A549 (cell line): ENCODE results near the gene TRMT2A.

Experiments used
- BHLHE40 ChIP-seq: IDR thresholded peaks from 2 replicates; pipeline ENCODE4 v1.6.1; 2012; ENCODE audit warnings: low read depth, low read length, inconsistent platforms
- CEBPB ChIP-seq, 2 experiments: fragments of >200 bp in 1 of 2; sonication (Bioruptor Twin) in 1 of 2; formaldehyde crosslinking in 1 of 2; IDR thresholded peaks; 2 replicates each; pipeline ENCODE4 v1.6.1; 2012 to 2016
- ELK1 ChIP-seq: fragments of 150-350 bp; IDR thresholded peaks from 2 replicates; pipeline ENCODE4 v1.6.1; 2014; ENCODE audit warnings: low read depth, mild to moderate bottlenecking, low read length
- JUN ChIP-seq, 2 experiments: fragments of >200 bp; sonication (Bioruptor Twin); formaldehyde crosslinking; IDR thresholded peaks; 2 replicates in 1 of 2; 3 replicates in 1 of 2; pipeline ENCODE4 v1.6.1; 2016 to 2017
- MAZ ChIP-seq: fragments of 150-350 bp; IDR thresholded peaks from 2 replicates; pipeline ENCODE4 v1.6.1; 2014; ENCODE audit warnings: antibody characterized with exemption, low read depth, low read length, borderline replicate concordance
- NR3C1 ChIP-seq: fragments of >200 bp; sonication (Bioruptor Twin); formaldehyde crosslinking; IDR thresholded peaks from 3 replicates; pipeline ENCODE4 v1.6.1; 2017
- POLR2A ChIP-seq: IDR thresholded peaks from 2 replicates; pipeline ENCODE4 v1.6.1; 2012; ENCODE audit warnings: mild to moderate bottlenecking, low read length
- RCOR1 ChIP-seq: fragments of 150-350 bp; IDR thresholded peaks from 2 replicates; pipeline ENCODE4 v1.6.1; 2014; ENCODE audit warnings: antibody characterized with exemption, low read length, low read depth
- SMC3 ChIP-seq: fragments of >200 bp; sonication (Bioruptor Twin); formaldehyde crosslinking; IDR thresholded peaks from 3 replicates; pipeline ENCODE4 v1.6.1; 2018; ENCODE audit warnings: inconsistent platforms
- TFCP2L1 ChIP-seq: fragments of 250-450 bp; sonication (Bioruptor Pico); IDR thresholded peaks from 2 replicates; pipeline ENCODE4 v1.5.0; 2021; ENCODE audit warnings: mild to moderate bottlenecking
- ZFP36 ChIP-seq: fragments of 450-650 bp; IDR thresholded peaks from 2 replicates; pipeline ENCODE4 v1.6.1; 2014; ENCODE audit warnings: borderline replicate concordance; ENCODE audit not compliant: partially characterized antibody
- ZNF302 ChIP-seq: fragments of 250-450 bp; sonication (Bioruptor Pico); IDR thresholded peaks from 2 replicates; pipeline ENCODE4 v1.9.0; 2021; ENCODE audit warnings: inconsistent platforms, mild to moderate bottlenecking, moderate library complexity
- TF ChIP-seq, protein P1 (sequence below): IDR thresholded peaks from 2 replicates; pipeline ENCODE4 v1.6.1; 2012
- TF ChIP-seq, protein P2 (sequence below): fragments of >200 bp; sonication (Bioruptor Twin); formaldehyde crosslinking; IDR thresholded peaks from 3 replicates; pipeline ENCODE4 v1.5.1; 2016

GRCh38 chr22:20124083-20124787 is 7.2 kb upstream of the TRMT2A start:
- TF ChIP-seq BHLHE40 = no peak
- TF ChIP-seq, protein P1, sequence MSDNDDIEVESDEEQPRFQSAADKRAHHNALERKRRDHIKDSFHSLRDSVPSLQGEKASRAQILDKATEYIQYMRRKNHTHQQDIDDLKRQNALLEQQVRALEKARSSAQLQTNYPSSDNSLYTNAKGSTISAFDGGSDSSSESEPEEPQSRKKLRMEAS = no peak
- TF ChIP-seq, protein P2, sequence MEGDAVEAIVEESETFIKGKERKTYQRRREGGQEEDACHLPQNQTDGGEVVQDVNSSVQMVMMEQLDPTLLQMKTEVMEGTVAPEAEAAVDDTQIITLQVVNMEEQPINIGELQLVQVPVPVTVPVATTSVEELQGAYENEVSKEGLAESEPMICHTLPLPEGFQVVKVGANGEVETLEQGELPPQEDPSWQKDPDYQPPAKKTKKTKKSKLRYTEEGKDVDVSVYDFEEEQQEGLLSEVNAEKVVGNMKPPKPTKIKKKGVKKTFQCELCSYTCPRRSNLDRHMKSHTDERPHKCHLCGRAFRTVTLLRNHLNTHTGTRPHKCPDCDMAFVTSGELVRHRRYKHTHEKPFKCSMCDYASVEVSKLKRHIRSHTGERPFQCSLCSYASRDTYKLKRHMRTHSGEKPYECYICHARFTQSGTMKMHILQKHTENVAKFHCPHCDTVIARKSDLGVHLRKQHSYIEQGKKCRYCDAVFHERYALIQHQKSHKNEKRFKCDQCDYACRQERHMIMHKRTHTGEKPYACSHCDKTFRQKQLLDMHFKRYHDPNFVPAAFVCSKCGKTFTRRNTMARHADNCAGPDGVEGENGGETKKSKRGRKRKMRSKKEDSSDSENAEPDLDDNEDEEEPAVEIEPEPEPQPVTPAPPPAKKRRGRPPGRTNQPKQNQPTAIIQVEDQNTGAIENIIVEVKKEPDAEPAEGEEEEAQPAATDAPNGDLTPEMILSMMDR = no peak
- no peak for TF ChIP-seq POLR2A
- no peak for TF ChIP-seq SMC3
- TF ChIP-seq CEBPB (IDR thresholded peaks at IDR 0.05) = no peak
- TF ChIP-seq MAZ = no peak
- TF ChIP-seq TFCP2L1 (CRISPR knock-in tag) = no peak
- TF ChIP-seq NR3C1 = no peak
- TF ChIP-seq ZNF302 (CRISPR knock-in tag) = no peak
- TF ChIP-seq JUN (IDR thresholded peaks at IDR 0.05) = no peak
- TF ChIP-seq ELK1 = no peak
- no peak for TF ChIP-seq RCOR1
- TF ChIP-seq ZFP36 = no peak
